OCI-LY1 (cell line): Measurements from ENCODE around the gene VAV3.

ENCODE experiments used
- EZH2 ChIP-seq: fragments of 200-600 bp; sonication (generic), shearing (Covaris generic); IDR thresholded peaks from 2 replicates; pipeline ENCODE4 v1.8.0; 2017; ENCODE audit warnings: borderline replicate concordance, mixed run types, mild to moderate bottlenecking, antibody characterized with exemption, low read length, moderate library complexity, mixed read lengths
- TF ChIP-seq, protein P1 (sequence below): fragments of 200-600 bp; sonication (generic), shearing (Covaris generic); IDR thresholded peaks from 2 replicates; pipeline ENCODE4 v1.5.1; 2017; ENCODE audit warnings: mild to moderate bottlenecking, antibody characterized with exemption, low read length, moderate library complexity, mixed read lengths

DNA sequence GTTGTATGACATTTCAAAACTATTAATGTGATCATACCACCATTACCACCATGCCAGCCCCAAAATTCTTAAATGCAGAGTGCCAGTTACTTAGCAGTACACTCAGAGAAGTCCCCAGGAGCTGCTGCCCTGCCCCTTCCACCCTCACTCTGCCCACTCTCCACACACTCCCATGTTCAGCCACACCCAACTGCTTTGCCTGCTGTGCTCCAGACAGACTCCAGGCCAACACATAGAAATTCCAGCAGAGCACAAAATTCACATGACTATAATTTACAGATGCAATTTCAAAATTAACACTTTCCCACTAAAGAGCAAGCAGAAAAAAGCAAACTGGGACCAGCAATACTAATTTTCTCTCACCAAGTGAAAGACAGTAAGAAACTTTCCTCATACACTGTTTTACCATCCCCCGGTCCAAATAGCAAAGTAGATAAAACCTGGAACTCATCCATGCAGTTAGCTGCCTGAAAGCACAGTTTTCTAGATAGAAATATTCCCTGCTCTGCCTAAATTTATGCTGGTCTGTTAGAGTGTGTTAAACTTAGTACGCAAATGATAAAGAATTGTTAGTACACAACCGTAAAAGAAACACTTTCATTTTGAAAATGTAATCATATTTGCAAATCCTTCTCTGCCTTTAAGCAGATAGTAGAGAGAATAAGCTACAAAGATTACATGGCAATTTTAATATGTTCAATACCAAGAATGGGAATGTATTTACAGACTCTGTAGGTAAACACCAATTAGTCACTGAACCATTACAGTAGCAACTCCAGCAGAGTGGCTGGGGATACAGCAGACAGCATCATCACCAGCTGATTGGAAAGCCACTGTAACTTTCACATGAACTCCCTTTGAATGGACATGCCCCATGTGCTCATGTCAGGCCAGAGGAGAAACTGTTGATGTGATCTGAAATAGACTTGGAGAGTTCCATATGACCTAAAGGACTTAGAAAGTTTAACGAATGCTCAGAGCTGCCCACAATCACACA lies 176.5 kb downstream of the VAV3 start:
- TF ChIP-seq, protein P1, sequence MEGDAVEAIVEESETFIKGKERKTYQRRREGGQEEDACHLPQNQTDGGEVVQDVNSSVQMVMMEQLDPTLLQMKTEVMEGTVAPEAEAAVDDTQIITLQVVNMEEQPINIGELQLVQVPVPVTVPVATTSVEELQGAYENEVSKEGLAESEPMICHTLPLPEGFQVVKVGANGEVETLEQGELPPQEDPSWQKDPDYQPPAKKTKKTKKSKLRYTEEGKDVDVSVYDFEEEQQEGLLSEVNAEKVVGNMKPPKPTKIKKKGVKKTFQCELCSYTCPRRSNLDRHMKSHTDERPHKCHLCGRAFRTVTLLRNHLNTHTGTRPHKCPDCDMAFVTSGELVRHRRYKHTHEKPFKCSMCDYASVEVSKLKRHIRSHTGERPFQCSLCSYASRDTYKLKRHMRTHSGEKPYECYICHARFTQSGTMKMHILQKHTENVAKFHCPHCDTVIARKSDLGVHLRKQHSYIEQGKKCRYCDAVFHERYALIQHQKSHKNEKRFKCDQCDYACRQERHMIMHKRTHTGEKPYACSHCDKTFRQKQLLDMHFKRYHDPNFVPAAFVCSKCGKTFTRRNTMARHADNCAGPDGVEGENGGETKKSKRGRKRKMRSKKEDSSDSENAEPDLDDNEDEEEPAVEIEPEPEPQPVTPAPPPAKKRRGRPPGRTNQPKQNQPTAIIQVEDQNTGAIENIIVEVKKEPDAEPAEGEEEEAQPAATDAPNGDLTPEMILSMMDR = no peak
- TF ChIP-seq EZH2 = no peak
